B cell (primary cell): ENCODE data around the gene DPM2. TPM values are rescaled to one million over a fixed set of nuclear protein-coding genes. Genes with fewer than 3 reads are reported as not detected.
A peak's percentile ranks its signal among the peaks of the same experiment; 100 is the strongest.

Source experiments
- ATAC-seq: fragments of 200-7000 bp; cut with Tn5 transposase; one replicate; pipeline ENCODE4 v1.10.0; 2021; ENCODE audit warnings: low read depth, mild to moderate bottlenecking, moderate number of reproducible peaks, moderate library complexity
- CTCF ChIA-PET: fragments of 350-600 bp; sonication (Branson Sonifier 250); formaldehyde crosslinking; loops from one replicate; lab custom pipeline; 2021; ENCODE audit warnings: antibody characterized with exemption, inconsistent platforms; lab: Charles Lee
- POLR2A ChIA-PET: fragments of 350-600 bp; sonication (Branson Sonifier 250); formaldehyde crosslinking; loops from one replicate; lab custom pipeline; 2021; ENCODE audit warnings: antibody characterized with exemption; lab: Charles Lee
- DNase-seq: peaks from one replicate; pipeline ENCODE4 v3.0.0; 2013
- H2AFZ ChIP-seq: 2 replicates; pipeline ENCODE4 v1.6.1; 2012; ENCODE audit warnings: mild to moderate bottlenecking, low read depth, low read length; ENCODE audit not compliant: insufficient read depth, poor library complexity, severe bottlenecking
- H3K27ac ChIP-seq, 2 donors: 1 replicate in 1 of 2; 2 replicates in 1 of 2; pipeline ENCODE4 v1.5.1; 2012 to 2013; ENCODE audit warnings: low read length in 2 of 2, mild to moderate bottlenecking in 2 of 2, moderate library complexity in 1 of 2
- H3K27me3 ChIP-seq, 4 experiments: fragments of 200-600 bp in 1 of 4; sonication (generic) in 1 of 4; replicated peaks in 1 of 4; 1 replicate in 2 of 4; 2 replicates in 2 of 4; pipeline versions ENCODE4 v1.6.1 to v1.7.0; 2013 to 2016; ENCODE audit warnings: low read length in 3 of 4, mild to moderate bottlenecking in 2 of 4, mixed read lengths in 1 of 4, moderate library complexity in 1 of 4; ENCODE audit not compliant: insufficient read depth in 4 of 4, control insufficient read depth in 3 of 4; ENCODE audit errors: control extremely low read depth in 1 of 4
- H3K36me3 ChIP-seq, 2 experiments: replicated peaks in 1 of 2; 1 replicate in 1 of 2; 2 replicates in 1 of 2; pipeline versions ENCODE4 v1.6.1 to v1.7.1; 2013; ENCODE audit warnings: low read length in 1 of 2; ENCODE audit not compliant: insufficient read depth in 2 of 2, control insufficient read depth in 1 of 2; ENCODE audit errors: control extremely low read depth in 1 of 2, extremely low read depth in 1 of 2
- H3K4me1 ChIP-seq, 2 donors: fragments of 200-600 bp in 1 of 2; sonication (generic) in 1 of 2; 1 replicate in 1 of 2; 2 replicates in 1 of 2; pipeline versions ENCODE4 v1.5.1 to v1.6.1; 2013 to 2017; ENCODE audit warnings: low read length in 2 of 2; ENCODE audit not compliant: control insufficient read depth in 2 of 2, insufficient read depth in 2 of 2
- H3K4me2 ChIP-seq: replicated peaks from 2 replicates; pipeline ENCODE3; 2012; ENCODE audit warnings: mild to moderate bottlenecking, low read depth, low read length; ENCODE audit not compliant: poor library complexity, severe bottlenecking
- H3K4me3 ChIP-seq, 5 experiments: fragments of 200-600 bp in 1 of 5; sonication (generic) in 1 of 5; 1 replicate in 3 of 5; 2 replicates in 2 of 5; pipeline versions ENCODE4 v1.5.1 to v1.7.0; 2011 to 2016; ENCODE audit warnings: low read length in 4 of 5, mild to moderate bottlenecking in 4 of 5, low read depth in 2 of 5, control low read depth in 1 of 5, moderate library complexity in 1 of 5; ENCODE audit not compliant: insufficient read depth in 1 of 5; ENCODE audit errors: control extremely low read depth in 1 of 5, extremely low read depth in 1 of 5
- H3K79me2 ChIP-seq: fragments of 200-600 bp; sonication (generic); one replicate; pipeline ENCODE4 v1.6.0; 2016; ENCODE audit warnings: low read length; ENCODE audit not compliant: control insufficient read depth, insufficient read depth
- H3K9ac ChIP-seq: fragments of 200-600 bp; sonication (generic); 2 replicates; pipeline ENCODE4 v1.6.1; 2017; ENCODE audit warnings: mild to moderate bottlenecking, low read length, moderate library complexity
- H3K9me3 ChIP-seq, 3 donors: one replicate each; pipeline versions ENCODE4 v1.6.1 to v1.7.1; 2013; ENCODE audit warnings: low read length in 2 of 3; ENCODE audit not compliant: control insufficient read depth in 2 of 3, insufficient read depth in 1 of 3; ENCODE audit errors: control extremely low read depth in 1 of 3
- H4K20me1 ChIP-seq: 2 replicates; pipeline ENCODE4 v1.6.0; 2012; ENCODE audit warnings: mild to moderate bottlenecking, low read length; ENCODE audit not compliant: insufficient read depth, control insufficient read depth, poor library complexity, severe bottlenecking
- H3K27ac Mint-ChIP-seq: one replicate; pipeline ENCODE4 v1.8.0; 2021; ENCODE audit warnings: mixed read lengths
- H3K27me3 Mint-ChIP-seq: one replicate; pipeline ENCODE4 v1.8.0; 2021; ENCODE audit warnings: mixed read lengths
- H3K4me1 Mint-ChIP-seq: one replicate; pipeline ENCODE4 v1.8.0; 2021; ENCODE audit warnings: mixed read lengths
- H3K4me3 Mint-ChIP-seq: one replicate; pipeline ENCODE4 v1.8.0; 2021; ENCODE audit warnings: mixed read lengths
- H3K9me3 Mint-ChIP-seq: one replicate; pipeline ENCODE4 v1.8.0; 2022; ENCODE audit warnings: mixed read lengths; ENCODE audit not compliant: insufficient read depth
- CTCF ChIP-seq: fragments of 200-600 bp; IDR thresholded peaks from one replicate; pipeline ENCODE4 v1.8.0; 2022; ENCODE audit warnings: antibody characterized with exemption, mild to moderate bottlenecking
- EZH2 ChIP-seq: IDR thresholded peaks from 2 replicates; pipeline ENCODE4 v1.6.1; 2012; ENCODE audit warnings: borderline replicate concordance, low read depth, mild to moderate bottlenecking, moderate library complexity, low read length; ENCODE audit not compliant: insufficient read depth, poor library complexity, severe bottlenecking
- WGBS: methylation state at CpG from one replicate; pipeline ENCODE4 v1.1.5; 2013; ENCODE audit warnings: missing lambda C conversion rate; ENCODE audit not compliant: insufficient coverage; 5-methylcytosine and 5-hydroxymethylcytosine counted together
- intact Hi-C: fragments of 100-400 bp; cut with micrococcal nuclease; formaldehyde crosslinking; loops from one replicate; pipeline ENCODE4 v1.10.0; 2022
- polyA plus RNA-seq: library from polyadenylated mRNA; depleted of rRNA; stranded (reverse); fragments of >200 nt; gene quantifications from 2 replicates; pipeline ENCODE4 v1.2.3, GENCODE V29; 2012
- total RNA-seq, 2 donors: library from RNA; stranded (reverse); fragments of 120-200 nt in 1 of 2; gene quantifications; 1 replicate in 1 of 2; 2 replicates in 1 of 2; pipeline versions ENCODE4 v1.2.3 to v1.2.4, GENCODE V29; 2013 to 2022

The DPM2 gene
- total and polyA plus RNA-seq, 2 donors (not counting 1 experiment from before 2014, with no cell fraction given), result 34.1 to 42.9 TPM

GRCh38 chr9:127927201-127927987 lies 10.3 kb downstream of the DPM2 start:
- Histone ChIP-seq H3K4me2 (peak overlapping the region; percentile 93), H3K9me3 (peaks cover 0 to 3% (median 0%) of the 10 kb centered on the region in 3 donors), H3K4me1 (peaks cover 33 to 40% of the 10 kb centered on the region in 2 donors), H3K79me2 (no peaks in the 10 kb centered on the region), H3K4me3 (peak overlapping the region in 4 of 5 experiments; percentile 44 to 59 (median 53)), H3K27ac (no peak overlapping the region), H3K27me3 (peaks cover 0 to 41% (median 13%) of the 10 kb centered on the region in 4 experiments), H4K20me1 (peaks cover 5% of the 10 kb centered on the region), H3K9ac (peak overlapping the region; percentile 63), H2AFZ (peak overlapping the region; percentile 76), H3K36me3 (no peaks in the 10 kb centered on the region)
- 4% methylated on average over 45 of the region's 56 CpGs for WGBS
- DNase-seq, result peak; percentile 76
- Mint-ChIP-seq H3K27me3 (peaks cover 17% of the 10 kb centered on the region), H3K9me3 (no peaks in the 10 kb centered on the region), H3K27ac (no peak overlapping the region), H3K4me1 (peaks cover 35% of the 10 kb centered on the region), H3K4me3 (peak overlapping the region; percentile 72)
- ChIA-PET POLR2A (interaction anchor here (0.7 kb wide), 1 partner anchor 9 kb away, joined by 5 read pairs; no protein-coding TSS in a partner anchor), CTCF (no interaction called here)
- ATAC-seq, result peak; percentile 39
- intact Hi-C loops, result loop anchor here (1.0 kb wide), 1 partner anchor 10 kb away; the partner anchor contains the start of gene DPM2
- TF ChIP-seq CTCF (no peak), EZH2 (no peak)

GRCh38 chr9:127926906-127927200 lies 10.8 kb downstream of the DPM2 start:
- Mint-ChIP-seq H3K9me3 (no peaks in the 10 kb centered on the region), H3K27me3 (peaks cover 17% of the 10 kb centered on the region), H3K27ac (no peak overlapping the region), H3K4me1 (peaks cover 37% of the 10 kb centered on the region), H3K4me3 (peak overlapping the region; percentile 72)
- ChIA-PET CTCF (interaction anchor here (1.3 kb wide), 1 partner anchor 156 kb away, joined by 3 read pairs; no protein-coding TSS in a partner anchor), POLR2A (no interaction called here)
- peaks cover 4% of the 10 kb centered on the region for H3K79me2 ChIP-seq
- peak overlapping the region; percentile 93 for H3K4me2 ChIP-seq
- peak overlapping the region in 4 of 5 experiments; percentile 44 to 59 (median 53) for H3K4me3 ChIP-seq
- H4K20me1 ChIP-seq, result peaks cover 5% of the 10 kb centered on the region
- H3K9me3 ChIP-seq, result peaks cover 0 to 3% (median 0%) of the 10 kb centered on the region in 3 donors
- H3K9ac ChIP-seq, result peak overlapping the region; percentile 63
- TF ChIP-seq EZH2 (no peak), CTCF (no peak)
- no peaks in the 10 kb centered on the region for H3K36me3 ChIP-seq
- 7% methylated on average over 18 of the region's 19 CpGs for WGBS
- H3K27ac ChIP-seq, result no peak overlapping the region
- ATAC-seq (peak; percentile 1), DNase-seq (no peak)
- H2AFZ ChIP-seq, result peak overlapping the region; percentile 76
- intact Hi-C loops, result loop anchor here (1.0 kb wide), 1 partner anchor 10 kb away; the partner anchor contains the start of gene DPM2
- H3K4me1 ChIP-seq, result peaks cover 35 to 43% of the 10 kb centered on the region in 2 donors
- peaks cover 0 to 43% (median 13%) of the 10 kb centered on the region in 4 experiments for H3K27me3 ChIP-seq
